ENCODE results near the gene KSR2. TPM values are rescaled to one million over a fixed set of nuclear protein-coding genes. Genes with fewer than 3 reads are reported as not detected.

KSR2 gene
- total and polyA plus RNA-seq, 9 donors = under 0.01 to 0.15 (median 0.08) TPM; not detected in 4

DNA sequence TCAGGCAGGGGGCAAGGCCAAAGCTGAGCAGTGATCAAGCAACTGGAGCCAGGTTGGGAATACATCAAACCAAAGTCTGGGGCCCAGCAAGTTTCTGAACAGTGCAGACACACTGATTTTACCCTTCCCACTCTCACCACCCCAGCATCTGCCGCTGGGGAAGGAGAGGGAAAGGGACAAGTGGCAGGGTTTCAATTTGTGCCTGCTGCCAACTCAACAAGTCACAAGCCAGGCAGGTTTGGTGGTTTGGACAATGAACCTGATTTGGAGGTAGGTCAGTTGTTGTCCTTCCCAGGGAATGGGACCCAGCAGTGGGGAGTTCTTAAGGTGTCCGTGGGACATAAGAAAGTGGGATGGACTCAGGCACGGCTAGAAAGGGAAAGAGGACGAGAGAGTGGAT is 455.4 kb downstream of the KSR2 start:
- intact Hi-C loops (cut with DNase I) = no loop called here
- no peaks in the 10 kb centered on the region for H3K36me3 ChIP-seq
- no peaks in the 10 kb centered on the region for H3K9me3 ChIP-seq
- H3K4me1 ChIP-seq (ENCODE audit: insufficient read depth) = no peaks in the 10 kb centered on the region
- no peak for TF ChIP-seq POLR2A (IDR thresholded peaks at IDR 0.05)
- no peak for TF ChIP-seq EP300 (IDR thresholded peaks at IDR 0.05)
- TF ChIP-seq, protein P1, sequence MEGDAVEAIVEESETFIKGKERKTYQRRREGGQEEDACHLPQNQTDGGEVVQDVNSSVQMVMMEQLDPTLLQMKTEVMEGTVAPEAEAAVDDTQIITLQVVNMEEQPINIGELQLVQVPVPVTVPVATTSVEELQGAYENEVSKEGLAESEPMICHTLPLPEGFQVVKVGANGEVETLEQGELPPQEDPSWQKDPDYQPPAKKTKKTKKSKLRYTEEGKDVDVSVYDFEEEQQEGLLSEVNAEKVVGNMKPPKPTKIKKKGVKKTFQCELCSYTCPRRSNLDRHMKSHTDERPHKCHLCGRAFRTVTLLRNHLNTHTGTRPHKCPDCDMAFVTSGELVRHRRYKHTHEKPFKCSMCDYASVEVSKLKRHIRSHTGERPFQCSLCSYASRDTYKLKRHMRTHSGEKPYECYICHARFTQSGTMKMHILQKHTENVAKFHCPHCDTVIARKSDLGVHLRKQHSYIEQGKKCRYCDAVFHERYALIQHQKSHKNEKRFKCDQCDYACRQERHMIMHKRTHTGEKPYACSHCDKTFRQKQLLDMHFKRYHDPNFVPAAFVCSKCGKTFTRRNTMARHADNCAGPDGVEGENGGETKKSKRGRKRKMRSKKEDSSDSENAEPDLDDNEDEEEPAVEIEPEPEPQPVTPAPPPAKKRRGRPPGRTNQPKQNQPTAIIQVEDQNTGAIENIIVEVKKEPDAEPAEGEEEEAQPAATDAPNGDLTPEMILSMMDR (IDR thresholded peaks at IDR 0.05) = no peak
- DNase-seq = no peak
- no peaks in the 10 kb centered on the region for H3K27me3 ChIP-seq
- no peak overlapping the region for H3K4me3 ChIP-seq
- H3K27ac ChIP-seq = no peak overlapping the region
- WGBS, 3 donors = 25 to 36% (median 27%) methylated on average over 4 of the region's 4 CpGs

DNA sequence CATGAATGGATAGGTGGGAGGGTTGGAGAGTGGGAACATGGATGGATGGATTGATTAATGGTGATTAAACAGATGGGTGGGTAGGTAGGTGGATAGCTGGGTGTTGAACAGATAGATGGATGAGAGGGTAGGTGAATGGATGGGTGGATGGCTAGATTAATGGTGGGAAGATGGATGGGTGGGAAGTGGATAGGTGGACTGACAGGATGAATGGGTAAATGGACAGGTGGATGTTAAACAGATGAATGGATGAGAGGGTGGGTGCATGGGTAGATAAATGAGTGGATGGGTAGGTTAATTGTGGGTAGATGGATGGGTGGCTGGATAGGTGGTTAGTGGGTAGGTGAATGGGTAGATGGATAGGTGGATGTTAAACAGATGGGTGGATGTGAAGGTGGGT is 460.3 kb downstream of the KSR2 start:
- Histone ChIP-seq H3K27me3 (no peaks in the 10 kb centered on the region), H3K36me3 (no peaks in the 10 kb centered on the region), H3K9me3 (no peaks in the 10 kb centered on the region), H3K27ac (no peak overlapping the region), H3K4me1 (ENCODE audit: insufficient read depth) (no peaks in the 10 kb centered on the region), H3K4me3 (no peak overlapping the region)
- no peak for DNase-seq
- TF ChIP-seq, protein P1 (IDR thresholded peaks at IDR 0.05) = no peak
- no peak for TF ChIP-seq POLR2A (IDR thresholded peaks at IDR 0.05)
- no peak for TF ChIP-seq EP300 (IDR thresholded peaks at IDR 0.05)
- intact Hi-C loops (cut with DNase I) = no loop called here

DNA sequence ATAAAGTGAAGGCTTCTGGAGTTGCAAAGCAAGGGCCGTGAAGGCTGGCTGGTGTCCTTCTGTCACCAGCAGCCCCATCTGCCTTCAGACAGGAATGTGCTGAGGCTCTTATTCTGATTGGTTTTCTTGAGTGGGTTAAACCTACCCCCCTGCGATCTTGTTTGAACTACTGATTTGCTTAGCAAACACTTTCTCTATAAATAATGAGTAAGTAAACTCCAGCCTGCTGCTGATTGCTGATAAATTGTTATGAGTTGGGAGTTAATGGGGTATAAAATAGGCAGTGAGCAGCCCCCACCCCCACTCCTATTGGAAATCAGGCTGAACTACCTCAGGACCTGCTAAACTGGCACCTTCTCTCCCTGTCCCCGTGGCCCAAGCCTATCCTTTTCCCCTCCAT is 461.2 kb downstream of the KSR2 start:
- WGBS, 3 donors = 13 to 30% (median 17%) methylated on average over 3 of the region's 3 CpGs
- TF ChIP-seq, protein P1 (IDR thresholded peaks at IDR 0.05) = no peak
- TF ChIP-seq EP300 (IDR thresholded peaks at IDR 0.05) (no peak), POLR2A (IDR thresholded peaks at IDR 0.05) (no peak)
- Histone ChIP-seq H3K4me3 (no peak overlapping the region), H3K36me3 (no peaks in the 10 kb centered on the region), H3K27me3 (no peaks in the 10 kb centered on the region), H3K4me1 (ENCODE audit: insufficient read depth) (no peaks in the 10 kb centered on the region), H3K9me3 (no peaks in the 10 kb centered on the region), H3K27ac (no peak overlapping the region)
- DNase-seq = no peak
- intact Hi-C loops (cut with DNase I) = no loop called here

DNA sequence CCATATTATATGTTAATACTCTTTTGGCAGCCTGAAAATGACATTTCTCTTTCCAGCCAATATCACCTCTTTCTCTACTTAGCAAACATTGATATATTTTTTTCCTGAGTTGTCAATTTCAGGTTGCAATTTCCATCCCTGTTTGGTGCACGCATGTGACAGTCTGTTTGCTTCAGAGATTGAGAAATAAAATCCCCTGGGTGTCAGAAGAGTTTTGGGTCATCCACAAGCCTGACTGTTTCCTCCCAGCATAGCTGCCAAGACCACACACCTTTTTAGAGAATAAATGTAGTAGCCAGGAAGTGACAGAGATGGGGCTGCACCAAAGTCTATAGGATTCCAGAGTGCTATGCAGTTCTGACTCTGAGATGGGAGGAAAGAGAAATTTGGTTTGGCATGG is 462.5 kb downstream of the KSR2 start:
- Histone ChIP-seq H3K4me1 (ENCODE audit: insufficient read depth) (no peaks in the 10 kb centered on the region), H3K9me3 (no peaks in the 10 kb centered on the region), H3K27ac (no peak overlapping the region), H3K4me3 (no peak overlapping the region), H3K36me3 (no peaks in the 10 kb centered on the region), H3K27me3 (no peaks in the 10 kb centered on the region)
- DNase-seq = no peak
- intact Hi-C loops (cut with DNase I) = no loop called here
- TF ChIP-seq POLR2A (IDR thresholded peaks at IDR 0.05) (no peak), EP300 (IDR thresholded peaks at IDR 0.05) (no peak)
- TF ChIP-seq, protein P1 (IDR thresholded peaks at IDR 0.05) = no peak
- 60 to 67% (median 61%) methylated on average over 1 of the region's 1 CpG for WGBS, 3 donors

DNA sequence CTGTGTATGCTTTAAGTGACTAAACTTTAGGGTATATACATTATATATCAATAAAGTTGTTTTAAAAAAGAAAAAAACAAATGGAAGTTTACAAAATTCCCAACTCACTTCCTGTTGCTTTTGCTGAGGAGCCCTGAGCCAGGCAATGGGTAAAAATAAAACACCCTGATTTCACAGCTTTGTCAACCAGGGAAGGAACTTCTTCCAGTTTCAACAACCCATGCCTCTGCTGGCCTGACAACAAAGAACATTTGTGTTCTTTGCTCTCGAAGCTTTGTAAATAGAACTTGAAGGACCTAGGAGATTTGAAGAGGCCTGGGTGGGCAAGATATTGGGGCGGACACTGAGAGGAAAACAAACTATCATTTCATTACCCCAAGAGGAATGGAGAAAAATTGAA is 466.2 kb downstream of the KSR2 start:
- intact Hi-C loops (cut with DNase I) = no loop called here
- Histone ChIP-seq H3K27ac (no peak overlapping the region), H3K4me1 (ENCODE audit: insufficient read depth) (no peaks in the 10 kb centered on the region), H3K36me3 (no peaks in the 10 kb centered on the region), H3K9me3 (no peaks in the 10 kb centered on the region), H3K4me3 (no peak overlapping the region), H3K27me3 (no peaks in the 10 kb centered on the region)
- DNase-seq = no peak
- TF ChIP-seq, protein P1 (IDR thresholded peaks at IDR 0.05) = no peak
- TF ChIP-seq POLR2A (IDR thresholded peaks at IDR 0.05) = no peak
- no peak for TF ChIP-seq EP300 (IDR thresholded peaks at IDR 0.05)
- 47 to 65% (median 54%) methylated on average over 2 of the region's 2 CpGs for WGBS, 3 donors

Measured in ovary (tissue), 9 donors.